Liver (tissue), 9 donors: Measurements from ENCODE around the gene NCOA6. TPM values are rescaled to one million over a fixed set of nuclear protein-coding genes. Genes with fewer than 3 reads are reported as not detected.

ENCODE experiments used
- DNase-seq: peaks from one replicate; pipeline ENCODE4 v3.0.0-alpha.2; 2017; ENCODE audit warnings: low spot score
- H3K27ac ChIP-seq, 2 donors: one replicate each; pipeline ENCODE4 v1.7.0; 2013; ENCODE audit warnings: inconsistent platforms in 2 of 2, low read length in 2 of 2, control low read depth in 1 of 2, low read depth in 1 of 2, mild to moderate bottlenecking in 1 of 2
- H3K27me3 ChIP-seq, 4 donors: one replicate each; pipeline versions ENCODE4 v1.6.1 to v1.7.0; 2013; ENCODE audit warnings: low read length in 3 of 4, inconsistent platforms in 1 of 4, mild to moderate bottlenecking in 1 of 4, moderate library complexity in 1 of 4; ENCODE audit not compliant: control insufficient read depth in 4 of 4, insufficient read depth in 4 of 4
- H3K36me3 ChIP-seq, 4 donors: one replicate each; pipeline versions ENCODE4 v1.6.1 to v1.7.0; 2013; ENCODE audit warnings: low read length in 3 of 4, mild to moderate bottlenecking in 3 of 4, low read depth in 1 of 4, moderate library complexity in 1 of 4; ENCODE audit not compliant: control insufficient read depth in 4 of 4, insufficient read depth in 3 of 4
- H3K4me1 ChIP-seq, 4 donors: one replicate each; pipeline versions ENCODE4 v1.6.1 to v1.7.0; 2013; ENCODE audit warnings: low read length in 3 of 4, mild to moderate bottlenecking in 3 of 4, moderate library complexity in 1 of 4; ENCODE audit not compliant: control insufficient read depth in 4 of 4, insufficient read depth in 4 of 4
- H3K4me3 ChIP-seq, 3 donors: one replicate each; pipeline versions ENCODE4 v1.6.1 to v1.7.0; 2013; ENCODE audit warnings: low read length in 3 of 3, control low read depth in 1 of 3, low read depth in 1 of 3, mild to moderate bottlenecking in 1 of 3
- H3K9ac ChIP-seq, 2 donors: one replicate each; pipeline ENCODE4 v1.7.0; 2013; ENCODE audit warnings: low read length in 2 of 2, mild to moderate bottlenecking in 2 of 2, moderate library complexity in 2 of 2, control low read depth in 1 of 2, low read depth in 1 of 2
- H3K9me3 ChIP-seq, 4 donors: one replicate each; pipeline versions ENCODE4 v1.6.1 to v1.7.0; 2013; ENCODE audit warnings: low read length in 3 of 4; ENCODE audit not compliant: control insufficient read depth in 4 of 4
- ATF3 ChIP-seq: IDR thresholded peaks from 2 replicates; pipeline ENCODE4 v1.6.1; 2016; ENCODE audit warnings: antibody characterized with exemption
- CTCF ChIP-seq: fragments of 150-350 bp; IDR thresholded peaks from 2 replicates; pipeline ENCODE4 v1.5.1; 2017; ENCODE audit warnings: improper control_type of control experiment, low read depth, low read length; ENCODE audit not compliant: missing input control
- EGR1 ChIP-seq, 2 donors: IDR thresholded peaks; 2 replicates each; pipeline ENCODE4 v1.6.1; 2016 to 2018; ENCODE audit warnings: antibody characterized with exemption in 2 of 2, low read depth in 2 of 2
- FOXA1 ChIP-seq: IDR thresholded peaks from 2 replicates; pipeline ENCODE4 v1.6.1; 2016; ENCODE audit warnings: antibody characterized with exemption
- FOXA2 ChIP-seq: IDR thresholded peaks from 2 replicates; pipeline ENCODE4 v1.6.1; 2016; ENCODE audit warnings: antibody characterized with exemption
- GABPA ChIP-seq, 2 donors: IDR thresholded peaks in 1 of 2; conservative IDR thresholded peaks in 1 of 2; 2 replicates each; pipeline ENCODE4 v1.6.1; 2016; ENCODE audit warnings: antibody characterized with exemption in 2 of 2, mild to moderate bottlenecking in 1 of 2, moderate library complexity in 1 of 2
- HNF4A ChIP-seq, 2 donors: conservative IDR thresholded peaks; 2 replicates each; pipeline ENCODE4 v1.6.1; 2016; ENCODE audit warnings: antibody characterized with exemption in 2 of 2, mild to moderate bottlenecking in 2 of 2
- HNF4G ChIP-seq: IDR thresholded peaks from 2 replicates; pipeline ENCODE4 v1.6.1; 2016; ENCODE audit warnings: antibody characterized with exemption
- JUND ChIP-seq, 2 donors: IDR thresholded peaks; 2 replicates each; pipeline ENCODE4 v1.6.1; 2016; ENCODE audit warnings: antibody characterized with exemption in 2 of 2
- MAX ChIP-seq: IDR thresholded peaks from 2 replicates; pipeline ENCODE4 v1.6.1; 2016; ENCODE audit warnings: antibody characterized with exemption
- NR2F2 ChIP-seq: IDR thresholded peaks from 2 replicates; pipeline ENCODE4 v1.6.1; 2016; ENCODE audit warnings: antibody characterized with exemption
- RAD21 ChIP-seq, 2 donors: IDR thresholded peaks; 2 replicates each; pipeline ENCODE4 v1.6.1; 2016; ENCODE audit warnings: antibody characterized with exemption in 2 of 2, mild to moderate bottlenecking in 2 of 2
- REST ChIP-seq: IDR thresholded peaks from 2 replicates; pipeline ENCODE4 v1.6.1; 2016; ENCODE audit warnings: antibody characterized with exemption, mild to moderate bottlenecking
- RXRA ChIP-seq, 2 donors: IDR thresholded peaks; 2 replicates each; pipeline ENCODE4 v1.6.1; 2017 to 2018; ENCODE audit warnings: antibody characterized with exemption in 2 of 2, mild to moderate bottlenecking in 1 of 2
- SP1 ChIP-seq: IDR thresholded peaks from 2 replicates; pipeline ENCODE4 v1.6.1; 2018; ENCODE audit warnings: antibody characterized with exemption, mild to moderate bottlenecking
- TAF1 ChIP-seq: conservative IDR thresholded peaks from 2 replicates; pipeline ENCODE4 v1.6.1; 2016; ENCODE audit warnings: antibody characterized with exemption, mild to moderate bottlenecking
- YY1 ChIP-seq: IDR thresholded peaks from 2 replicates; pipeline ENCODE4 v1.6.1; 2016; ENCODE audit warnings: antibody characterized with exemption, mild to moderate bottlenecking
- ZBTB33 ChIP-seq: IDR thresholded peaks from 2 replicates; pipeline ENCODE4 v1.6.1; 2016; ENCODE audit warnings: antibody characterized with exemption
- WGBS: extraction: QIAGEN DNeasy Blood & Tissue Kit; methylation state at CpG from one replicate; pipeline ENCODE4 v1.1.7; 2013; 5-methylcytosine and 5-hydroxymethylcytosine counted together
- polyA plus RNA-seq, 2 donors: library from polyadenylated mRNA; stranded (reverse) in 1 of 2; unstranded in 1 of 2; fragments of 200-250 nt in 1 of 2; fragments of >200 nt in 1 of 2; fragmentation: Nextera tagmentation in 1 of 2; extraction: Ambion mirVana in 1 of 2; gene quantifications; one replicate each; pipeline versions ENCODE4 v1.2.1 to v1.2.3, GENCODE V29; 2013 to 2015
- total RNA-seq, 2 donors: library from RNA; depleted of rRNA; stranded (reverse); fragments of >200 nt; gene quantifications; one replicate each; pipeline ENCODE4 v1.2.3, GENCODE V29; 2014
- donor health status: healthy.
- donor health status: healthy.
- donor health status: healthy.
- donor health status: healthy.
- donor health status: healthy.

NCOA6 gene
- total and polyA plus RNA-seq, 4 donors, result 5.4 to 13.1 (median 6.2) TPM

GRCh38 chr20:34732523-34732922 is 92.9 kb downstream of the NCOA6 start:
- H3K4me1 ChIP-seq, result no peaks in the 10 kb centered on the region
- peaks cover 2 to 14% (median 6%) of the 10 kb centered on the region in 4 donors for H3K36me3 ChIP-seq

More at GRCh38 chr20:34732523-34732922, 92.9 kb downstream of the NCOA6 start:
- WGBS, result 99% methylated on average over 1 of the region's 1 CpG
- no peak overlapping the region for H3K27ac ChIP-seq
- no peak overlapping the region for H3K9ac ChIP-seq
- TF ChIP-seq HNF4A (conservative IDR thresholded peaks at IDR 0.05) (no peak), SP1 (no peak), ATF3 (no peak), JUND (IDR thresholded peaks at IDR 0.05) (no peak), MAX (no peak), FOXA1 (no peak), RXRA (IDR thresholded peaks at IDR 0.05) (no peak), NR2F2 (no peak), FOXA2 (no peak), RAD21 (IDR thresholded peaks at IDR 0.05) (no peak), EGR1 (IDR thresholded peaks at IDR 0.05; ENCODE audit: low read depth in 2 of 2) (no peak), TAF1 (no peak), REST (no peak), CTCF (no peak), YY1 (no peak), HNF4G (no peak), ZBTB33 (no peak), GABPA (IDR thresholded peaks at IDR 0.05 in 1 of 2, conservative IDR thresholded peaks at IDR 0.05 in 1 of 2) (no peak)
- no peak for DNase-seq
- no peaks in the 10 kb centered on the region for H3K9me3 ChIP-seq
- no peak overlapping the region for H3K4me3 ChIP-seq
- no peaks in the 10 kb centered on the region for H3K27me3 ChIP-seq
